ENCODE results near the gene SPTBN4.
"Not testable (repeated sequence)": the region's sequence is repeated elsewhere in the genome, so short reads cannot be mapped to it uniquely, and the experiment has no call there.

Gene SPTBN4

DNA sequence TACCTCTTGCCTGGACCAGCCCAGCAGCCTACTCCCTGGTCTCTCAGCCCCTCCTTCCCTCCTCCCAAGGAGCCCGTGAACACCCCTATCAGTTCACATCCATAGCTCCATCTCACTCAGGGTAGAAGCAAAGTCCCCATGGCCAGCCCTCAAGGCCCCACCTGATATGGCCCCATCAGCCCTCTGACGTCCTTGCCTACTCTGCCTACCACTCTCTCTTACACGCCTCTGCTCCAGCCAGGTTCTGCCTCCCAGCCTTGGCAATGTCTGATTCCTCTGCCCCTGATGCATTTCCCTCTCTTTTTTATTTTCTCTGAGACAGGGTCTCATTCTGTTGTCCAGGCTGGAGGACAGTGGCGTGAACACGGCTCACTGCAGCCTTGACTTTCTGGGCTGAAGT, 14.8 kb upstream of the SPTBN4 start:
- H3K4me1 ChIP-seq (ENCODE audit: insufficient read depth, low read length, poor library complexity, severe bottlenecking), result no peaks in the 10 kb centered on the region
- H3K27me3 ChIP-seq (ENCODE audit: insufficient read depth, low read length, poor library complexity, severe bottlenecking), result no peaks in the 10 kb centered on the region
- no peak overlapping the region for H2AFZ ChIP-seq (ENCODE audit: low read length)
- no peaks in the 10 kb centered on the region for H3K9me3 ChIP-seq (ENCODE audit: insufficient read depth, low read depth, low read length)
- H3K9me2 ChIP-seq (replicated peaks; ENCODE audit: low read depth, low read length), result no peaks in the 10 kb centered on the region
- H3K79me2 ChIP-seq (ENCODE audit: insufficient read depth, low read length), result no peaks in the 10 kb centered on the region
- no peak overlapping the region for H3K4me2 ChIP-seq (ENCODE audit: low read depth, low read length, poor library complexity, severe bottlenecking)
- no peaks in the 10 kb centered on the region for H3K36me3 ChIP-seq (ENCODE audit: insufficient read depth, low read length)
- no peaks in the 10 kb centered on the region for H4K20me1 ChIP-seq (ENCODE audit: insufficient read depth, low read length, poor library complexity, severe bottlenecking)
- H3K4me3 ChIP-seq (ENCODE audit: low read length, poor library complexity, severe bottlenecking), result no peak overlapping the region
- TF ChIP-seq EZH2phosphoT487 (IDR thresholded peaks at IDR 0.05; ENCODE audit: borderline replicate concordance) (no peak), CTCF (conservative IDR thresholded peaks at IDR 0.05; ENCODE audit: low read length) (no peak)
- H3F3A ChIP-seq (ENCODE audit: low read depth), result no peaks in the 10 kb centered on the region
- H3K9ac ChIP-seq (ENCODE audit: low read depth, low read length, poor library complexity, severe bottlenecking), result no peak overlapping the region

GRCh38 chr19:40453151-40453735, 13.6 kb upstream of the SPTBN4 start:
- no peaks in the 10 kb centered on the region for H3K27me3 ChIP-seq (ENCODE audit: insufficient read depth, low read length, poor library complexity, severe bottlenecking)
- no peak overlapping the region for H3K4me2 ChIP-seq (ENCODE audit: low read depth, low read length, poor library complexity, severe bottlenecking)
- no peaks in the 10 kb centered on the region for H4K20me1 ChIP-seq (ENCODE audit: insufficient read depth, low read length, poor library complexity, severe bottlenecking)
- no peaks in the 10 kb centered on the region for H3K9me2 ChIP-seq (replicated peaks; ENCODE audit: low read depth, low read length)
- no peak overlapping the region for H3K9ac ChIP-seq (ENCODE audit: low read depth, low read length, poor library complexity, severe bottlenecking)
- no peaks in the 10 kb centered on the region for H3K36me3 ChIP-seq (ENCODE audit: insufficient read depth, low read length)
- H3K9me3 ChIP-seq (ENCODE audit: insufficient read depth, low read depth, low read length), result no peaks in the 10 kb centered on the region
- H3K79me2 ChIP-seq (ENCODE audit: insufficient read depth, low read length), result no peaks in the 10 kb centered on the region
- H2AFZ ChIP-seq (ENCODE audit: low read length), result no peak overlapping the region
- TF ChIP-seq CTCF (conservative IDR thresholded peaks at IDR 0.05; ENCODE audit: low read length) (no peak), EZH2phosphoT487 (IDR thresholded peaks at IDR 0.05; ENCODE audit: borderline replicate concordance) (no peak)
- no peaks in the 10 kb centered on the region for H3K4me1 ChIP-seq (ENCODE audit: insufficient read depth, low read length, poor library complexity, severe bottlenecking)
- H3F3A ChIP-seq (ENCODE audit: low read depth), result no peaks in the 10 kb centered on the region
- H3K4me3 ChIP-seq (ENCODE audit: low read length, poor library complexity, severe bottlenecking), result no peak overlapping the region

- H3K27me3 ChIP-seq (ENCODE audit: insufficient read depth, low read length, poor library complexity, severe bottlenecking); H3K79me2 ChIP-seq (ENCODE audit: insufficient read depth, low read length): not testable (repeated sequence)
Measured at GRCh38 chr19:40453943-40454342, 12.9 kb upstream of the SPTBN4 start.

GRCh38 chr19:40457048-40457447, 9.8 kb upstream of the SPTBN4 start:
- Histone ChIP-seq H3K27me3 (ENCODE audit: insufficient read depth, low read length, poor library complexity, severe bottlenecking) (no peaks in the 10 kb centered on the region), H3K9me3 (ENCODE audit: insufficient read depth, low read depth, low read length) (no peaks in the 10 kb centered on the region), H3K9me2 (replicated peaks; ENCODE audit: low read depth, low read length) (no peaks in the 10 kb centered on the region), H2AFZ (ENCODE audit: low read length) (no peak overlapping the region), H4K20me1 (ENCODE audit: insufficient read depth, low read length, poor library complexity, severe bottlenecking) (no peaks in the 10 kb centered on the region), H3K79me2 (ENCODE audit: insufficient read depth, low read length) (no peaks in the 10 kb centered on the region), H3K36me3 (ENCODE audit: insufficient read depth, low read length) (no peaks in the 10 kb centered on the region), H3F3A (ENCODE audit: low read depth) (no peaks in the 10 kb centered on the region), H3K9ac (ENCODE audit: low read depth, low read length, poor library complexity, severe bottlenecking) (no peak overlapping the region), H3K4me1 (ENCODE audit: insufficient read depth, low read length, poor library complexity, severe bottlenecking) (no peaks in the 10 kb centered on the region), H3K4me2 (ENCODE audit: low read depth, low read length, poor library complexity, severe bottlenecking) (no peak overlapping the region), H3K4me3 (ENCODE audit: low read length, poor library complexity, severe bottlenecking) (no peak overlapping the region)
- no peak for TF ChIP-seq EZH2phosphoT487 (IDR thresholded peaks at IDR 0.05; ENCODE audit: borderline replicate concordance)
- TF ChIP-seq CTCF (conservative IDR thresholded peaks at IDR 0.05; ENCODE audit: low read length), result no peak

More at GRCh38 chr19:40453943-40454342, 12.9 kb upstream of the SPTBN4 start:
- not testable (repeated sequence) for H3K36me3 ChIP-seq (ENCODE audit: insufficient read depth, low read length); H3K9me3 ChIP-seq (ENCODE audit: insufficient read depth, low read depth, low read length); H3K4me2 ChIP-seq (ENCODE audit: low read depth, low read length, poor library complexity, severe bottlenecking); H3F3A ChIP-seq (ENCODE audit: low read depth); H4K20me1 ChIP-seq (ENCODE audit: insufficient read depth, low read length, poor library complexity, severe bottlenecking); H3K4me3 ChIP-seq (ENCODE audit: low read length, poor library complexity, severe bottlenecking); H3K4me1 ChIP-seq (ENCODE audit: insufficient read depth, low read length, poor library complexity, severe bottlenecking); H3K9me2 ChIP-seq (replicated peaks; ENCODE audit: low read depth, low read length); H2AFZ ChIP-seq (ENCODE audit: low read length); H3K9ac ChIP-seq (ENCODE audit: low read depth, low read length, poor library complexity, severe bottlenecking)

All from Loucy (cell line).